Stimulated activated CD4-positive, alpha-beta T cell treated with anti-CD3 and anti-CD28 coated beads, Interleukin-4, amount 100 ng/mL, for 24 hours (primary cell): Measurements from ENCODE around the gene HEATR1.
"Not testable (repeated sequence)": the region's sequence is repeated elsewhere in the genome, so short reads cannot be mapped to it uniquely, and the experiment has no call there.

Source experiments
- DNase-seq: peaks from one replicate; pipeline ENCODE4 v3.0.0-alpha.2; 2020

Gene HEATR1, protein sequence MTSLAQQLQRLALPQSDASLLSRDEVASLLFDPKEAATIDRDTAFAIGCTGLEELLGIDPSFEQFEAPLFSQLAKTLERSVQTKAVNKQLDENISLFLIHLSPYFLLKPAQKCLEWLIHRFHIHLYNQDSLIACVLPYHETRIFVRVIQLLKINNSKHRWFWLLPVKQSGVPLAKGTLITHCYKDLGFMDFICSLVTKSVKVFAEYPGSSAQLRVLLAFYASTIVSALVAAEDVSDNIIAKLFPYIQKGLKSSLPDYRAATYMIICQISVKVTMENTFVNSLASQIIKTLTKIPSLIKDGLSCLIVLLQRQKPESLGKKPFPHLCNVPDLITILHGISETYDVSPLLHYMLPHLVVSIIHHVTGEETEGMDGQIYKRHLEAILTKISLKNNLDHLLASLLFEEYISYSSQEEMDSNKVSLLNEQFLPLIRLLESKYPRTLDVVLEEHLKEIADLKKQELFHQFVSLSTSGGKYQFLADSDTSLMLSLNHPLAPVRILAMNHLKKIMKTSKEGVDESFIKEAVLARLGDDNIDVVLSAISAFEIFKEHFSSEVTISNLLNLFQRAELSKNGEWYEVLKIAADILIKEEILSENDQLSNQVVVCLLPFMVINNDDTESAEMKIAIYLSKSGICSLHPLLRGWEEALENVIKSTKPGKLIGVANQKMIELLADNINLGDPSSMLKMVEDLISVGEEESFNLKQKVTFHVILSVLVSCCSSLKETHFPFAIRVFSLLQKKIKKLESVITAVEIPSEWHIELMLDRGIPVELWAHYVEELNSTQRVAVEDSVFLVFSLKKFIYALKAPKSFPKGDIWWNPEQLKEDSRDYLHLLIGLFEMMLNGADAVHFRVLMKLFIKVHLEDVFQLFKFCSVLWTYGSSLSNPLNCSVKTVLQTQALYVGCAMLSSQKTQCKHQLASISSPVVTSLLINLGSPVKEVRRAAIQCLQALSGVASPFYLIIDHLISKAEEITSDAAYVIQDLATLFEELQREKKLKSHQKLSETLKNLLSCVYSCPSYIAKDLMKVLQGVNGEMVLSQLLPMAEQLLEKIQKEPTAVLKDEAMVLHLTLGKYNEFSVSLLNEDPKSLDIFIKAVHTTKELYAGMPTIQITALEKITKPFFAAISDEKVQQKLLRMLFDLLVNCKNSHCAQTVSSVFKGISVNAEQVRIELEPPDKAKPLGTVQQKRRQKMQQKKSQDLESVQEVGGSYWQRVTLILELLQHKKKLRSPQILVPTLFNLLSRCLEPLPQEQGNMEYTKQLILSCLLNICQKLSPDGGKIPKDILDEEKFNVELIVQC (N-terminal part only)

DNA sequence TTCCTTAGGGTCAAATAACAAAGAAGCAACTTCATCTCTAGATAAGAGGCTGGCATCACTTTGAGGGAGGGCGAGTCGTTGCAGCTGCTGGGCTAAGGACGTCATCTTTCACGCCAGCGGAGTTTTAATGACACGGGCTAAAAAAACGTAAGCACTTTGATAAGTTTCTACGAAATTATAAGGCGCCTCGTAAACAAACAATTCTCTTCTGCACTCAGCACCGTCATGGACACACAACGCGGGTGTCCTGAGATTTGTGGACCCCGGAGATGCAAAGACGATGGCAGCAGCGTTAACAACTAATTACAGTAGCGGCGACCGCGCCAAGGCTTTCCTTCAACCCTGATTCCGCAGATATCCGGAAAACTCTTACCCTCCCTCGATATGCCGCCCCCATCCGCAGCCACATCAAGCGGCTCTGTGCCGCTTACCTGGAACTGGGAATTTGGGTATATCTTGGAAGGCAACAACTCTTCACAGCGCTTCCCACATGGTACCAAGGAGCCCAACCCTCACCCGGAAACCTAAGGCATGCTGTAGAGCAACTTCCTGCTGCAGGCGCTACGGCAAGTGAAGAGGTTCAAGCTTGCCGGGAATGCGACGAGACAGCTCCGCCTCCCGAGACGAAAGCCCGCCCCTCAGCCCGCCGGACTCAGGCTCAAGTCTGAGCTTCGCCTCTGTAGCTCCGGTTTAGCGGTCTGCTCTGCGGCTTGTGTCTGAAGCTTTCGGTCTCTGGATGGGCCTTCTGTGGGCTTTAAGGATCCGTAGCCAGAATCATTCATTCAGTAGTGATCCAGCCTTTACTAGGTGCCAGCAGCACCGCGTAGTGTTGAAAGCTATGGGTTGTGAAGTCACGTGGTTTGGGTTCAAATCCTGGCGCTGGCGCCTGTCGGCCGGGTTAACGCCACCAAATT, at the start of gene HEATR1:
TSS of gene HEATR1 (minus strand) at position 526 of the 914 bp plus-strand sequence. CDS start at position 105, 421 bp downstream.
- DNase-seq, result peak; percentile 92

DNA sequence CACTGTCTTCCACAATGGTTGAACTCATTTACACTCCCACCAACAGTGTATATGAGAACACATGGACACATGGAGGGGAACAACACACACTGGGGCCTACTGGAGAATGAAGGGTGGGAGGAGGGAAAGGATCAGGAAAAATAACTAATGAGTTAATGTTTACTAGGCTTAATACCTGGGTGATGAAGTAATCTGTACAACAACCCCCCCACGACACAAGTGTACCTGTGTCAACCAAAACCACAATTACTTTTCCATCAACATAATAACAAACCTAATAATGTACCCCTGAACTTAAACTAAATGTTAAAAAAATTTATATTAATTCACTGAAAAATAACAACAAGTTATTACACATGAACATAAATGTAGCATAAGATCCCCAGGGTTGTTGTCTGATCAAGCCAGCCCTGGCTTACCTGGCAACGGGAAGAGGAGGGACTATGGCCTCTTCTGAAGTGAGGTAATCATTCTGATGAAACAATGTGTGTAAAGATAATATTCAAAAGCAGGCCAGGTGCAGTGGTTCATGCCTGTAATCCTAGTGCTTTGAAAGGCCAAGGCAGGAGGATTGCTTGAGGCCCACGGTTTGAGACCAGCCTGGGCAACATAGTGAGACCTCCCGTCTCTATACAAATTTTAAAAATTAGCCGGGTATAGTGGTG, 40.8 kb upstream of the HEATR1 start:
- no peak for DNase-seq

DNA sequence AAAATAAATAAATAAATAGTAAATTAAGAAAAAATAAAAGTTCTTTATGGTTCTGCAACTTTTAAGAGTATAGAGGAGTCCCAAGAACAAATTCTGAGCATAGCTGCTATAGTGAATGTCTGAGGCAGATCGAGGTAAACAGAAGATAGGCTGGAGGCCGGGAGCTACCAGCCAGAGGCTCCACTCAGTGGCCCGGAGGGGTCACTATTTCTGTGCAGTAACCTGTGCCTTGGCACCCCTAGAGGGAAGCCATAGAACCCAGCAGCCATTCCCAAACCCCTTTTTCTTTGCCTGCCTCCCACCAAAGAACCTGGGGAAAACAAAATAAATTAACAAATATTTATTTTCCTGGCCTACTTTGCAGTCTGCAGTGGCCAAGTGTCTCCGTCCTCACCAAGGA, 38.4 kb upstream of the HEATR1 start:
- DNase-seq, result no peak

DNA sequence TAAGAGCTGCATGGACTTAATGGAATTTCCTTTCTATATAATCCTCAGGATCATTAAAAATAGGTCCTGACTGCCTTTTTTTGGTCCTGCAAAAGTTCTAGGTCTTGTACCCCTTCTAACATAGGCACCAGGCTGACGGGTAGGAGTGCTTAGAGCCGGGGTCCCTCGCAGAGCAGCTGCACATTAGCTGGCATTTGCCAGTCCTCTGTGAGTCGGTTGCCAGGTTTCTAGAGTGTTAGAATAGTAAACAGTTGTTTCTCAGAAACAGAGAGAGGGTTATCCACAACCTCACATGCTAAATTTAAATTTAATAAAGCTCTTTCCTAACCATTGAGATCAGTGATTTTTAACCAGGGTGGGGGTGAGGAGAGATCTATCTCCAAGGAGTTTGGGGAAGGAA, 35.4 kb upstream of the HEATR1 start:
- no peak for DNase-seq

DNA sequence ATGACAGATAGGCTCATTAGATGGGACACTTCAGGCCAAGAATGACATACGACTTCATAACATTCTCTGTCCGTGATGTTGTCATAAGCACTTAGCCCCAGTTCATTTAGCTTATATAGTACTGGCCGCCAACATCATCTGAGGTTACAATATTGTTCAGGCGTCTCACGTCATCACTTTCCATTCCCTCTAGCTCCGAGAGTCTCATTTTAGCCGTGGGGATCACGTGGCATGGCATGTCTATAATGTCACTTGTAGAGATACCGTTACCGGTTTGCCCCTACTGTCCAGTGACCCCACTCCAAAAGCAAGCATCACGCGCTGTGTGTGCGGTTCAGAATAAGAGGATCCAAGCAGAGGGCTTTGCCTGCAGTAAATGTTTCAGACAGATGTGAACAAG, 34.6 kb upstream of the HEATR1 start:
- no peak for DNase-seq

DNA sequence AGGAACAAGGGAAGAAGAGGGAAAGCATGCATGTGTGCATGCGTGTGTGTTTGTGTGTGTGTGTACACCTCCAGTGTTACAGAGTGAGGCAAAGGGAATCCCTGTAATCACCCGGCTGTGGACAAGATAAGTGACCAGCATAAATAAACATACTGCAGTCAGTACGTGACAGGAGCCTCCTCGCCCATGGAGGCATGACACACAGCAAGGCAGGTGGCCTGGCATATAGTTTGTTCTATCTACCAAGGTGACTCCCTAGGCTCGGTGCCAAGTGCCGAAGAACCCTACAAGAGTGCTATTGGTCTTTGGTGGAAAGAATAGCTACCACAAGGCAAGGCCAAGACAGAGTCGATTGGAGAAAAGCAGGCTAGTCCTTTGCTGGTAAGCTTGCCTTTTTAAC, 31.7 kb upstream of the HEATR1 start:
- no peak for DNase-seq

DNA sequence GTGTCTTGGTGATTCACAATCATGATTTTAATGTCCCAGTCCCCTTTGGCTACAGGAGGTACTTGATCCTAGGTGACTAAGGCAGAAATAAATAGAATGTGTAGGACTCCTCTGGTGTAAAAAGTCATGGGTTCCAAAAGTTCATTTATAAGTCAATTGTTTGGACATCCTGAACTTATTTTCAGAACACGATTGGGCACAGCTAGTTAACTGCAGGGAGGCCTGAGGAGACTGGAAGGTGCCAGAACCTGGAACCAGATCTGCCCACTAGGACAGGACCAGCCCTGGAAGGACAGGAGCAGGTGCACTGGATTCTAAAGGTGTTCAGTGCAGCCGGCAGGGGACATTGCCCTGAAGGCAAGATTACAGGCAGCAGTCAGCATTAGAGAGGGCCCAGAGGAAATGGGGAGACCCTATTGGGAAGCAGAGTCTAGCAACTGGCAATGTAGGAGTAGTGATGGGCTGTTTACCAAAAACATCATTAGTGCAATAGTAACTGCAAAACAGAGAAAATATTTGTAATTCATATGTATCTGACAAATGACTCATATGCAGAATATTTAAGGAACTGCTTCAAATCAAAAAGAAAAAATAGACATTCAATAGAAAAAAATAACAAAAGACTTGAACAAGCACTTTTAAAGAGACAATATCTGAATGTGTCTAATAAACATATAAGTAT, 23.6 kb upstream of the HEATR1 start:
- DNase-seq, result no peak

DNA sequence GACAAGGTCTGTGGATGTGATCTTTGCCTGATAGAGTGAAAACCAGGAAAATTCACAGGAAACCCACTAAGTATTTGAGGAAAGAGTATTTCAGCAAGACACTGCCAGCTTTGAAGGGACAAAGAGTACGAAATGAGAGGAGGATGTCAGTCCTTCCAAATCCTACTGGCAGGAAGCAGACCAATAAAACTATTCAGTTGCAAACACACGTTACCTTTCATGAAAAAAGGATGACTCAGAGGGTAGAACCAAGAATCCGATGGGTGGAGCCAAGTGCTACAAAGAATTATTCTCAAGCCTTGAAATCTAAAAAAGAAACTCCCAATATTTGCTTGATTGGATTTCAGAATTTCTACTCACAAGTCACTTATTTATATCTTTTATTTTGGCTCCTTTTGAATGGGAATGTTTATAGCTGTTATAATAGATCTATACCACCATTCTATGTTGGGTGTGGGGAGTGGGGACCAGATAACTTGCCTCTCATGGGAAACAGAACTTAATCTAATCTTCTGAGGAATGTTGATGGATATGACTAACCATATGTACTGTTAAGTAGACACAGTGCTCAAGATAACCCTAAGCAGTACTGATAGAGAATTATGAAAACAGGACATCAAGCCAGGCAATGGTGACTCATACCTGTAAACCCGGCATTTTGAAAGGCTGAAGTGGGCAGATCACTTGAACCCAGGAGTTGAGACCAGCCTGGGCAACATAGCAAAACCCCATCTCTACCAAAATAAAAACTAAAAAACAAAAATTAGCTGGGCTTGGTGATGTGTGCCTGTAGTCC, 19.3 kb upstream of the HEATR1 start:
- no peak for DNase-seq

DNA sequence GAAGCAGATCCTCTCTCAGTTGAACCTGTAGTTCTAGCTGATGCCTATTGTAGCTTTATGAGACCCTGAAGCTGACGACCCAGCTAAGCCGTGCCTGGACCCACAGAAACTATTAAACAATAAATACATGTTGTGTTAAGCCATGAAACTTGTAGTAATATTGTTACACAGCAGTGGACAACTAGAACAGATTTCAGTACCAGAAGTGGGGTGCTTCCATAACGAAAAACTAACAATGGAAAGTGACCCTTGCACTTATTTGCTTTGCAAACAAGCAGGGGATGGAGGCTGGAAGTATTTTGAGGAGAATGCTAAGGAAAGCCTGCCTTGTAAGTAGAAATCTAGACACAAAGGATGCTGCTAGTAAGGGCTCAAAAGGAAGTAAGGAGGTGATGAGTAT, 18.1 kb upstream of the HEATR1 start:
- no peak for DNase-seq

DNA sequence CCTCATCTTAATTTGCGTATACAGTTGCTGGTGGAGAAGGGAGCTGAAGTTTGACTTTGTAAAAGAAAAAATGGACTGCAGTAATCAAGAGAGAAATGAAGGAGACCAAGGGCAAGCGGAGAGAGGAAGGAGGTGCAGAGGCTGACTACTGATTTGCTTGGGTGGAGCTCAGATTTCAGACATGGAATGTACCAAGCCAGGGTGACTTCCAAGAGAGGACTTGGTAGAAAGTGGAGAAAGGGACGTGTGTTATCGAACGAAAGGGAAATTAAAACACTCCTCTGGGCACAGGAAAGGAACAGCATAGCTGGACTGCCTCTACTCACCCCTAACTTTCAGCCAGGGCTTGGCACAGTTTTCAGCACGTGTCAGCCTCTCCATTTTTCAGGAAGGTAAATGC, 15.1 kb upstream of the HEATR1 start:
- DNase-seq, result no peak

DNA sequence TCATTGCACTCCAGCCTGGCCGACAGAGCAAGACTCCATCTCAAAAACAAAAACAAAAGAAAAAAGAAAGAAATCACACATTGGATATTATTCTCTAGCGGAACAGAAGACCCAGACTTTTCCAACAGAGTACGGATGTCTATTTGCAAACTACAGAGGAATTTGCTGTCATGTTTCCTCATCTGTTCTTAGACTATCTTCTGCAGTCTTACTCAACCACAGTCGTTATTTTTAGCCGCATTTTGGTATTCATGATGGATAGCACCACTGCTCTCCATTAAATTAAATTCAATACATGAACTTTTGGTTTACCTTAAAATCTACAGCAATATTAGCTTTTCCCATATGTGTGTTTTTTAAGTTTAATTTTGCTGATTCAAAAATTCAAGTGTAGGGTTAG, 14.2 kb upstream of the HEATR1 start:
- no peak for DNase-seq

DNA sequence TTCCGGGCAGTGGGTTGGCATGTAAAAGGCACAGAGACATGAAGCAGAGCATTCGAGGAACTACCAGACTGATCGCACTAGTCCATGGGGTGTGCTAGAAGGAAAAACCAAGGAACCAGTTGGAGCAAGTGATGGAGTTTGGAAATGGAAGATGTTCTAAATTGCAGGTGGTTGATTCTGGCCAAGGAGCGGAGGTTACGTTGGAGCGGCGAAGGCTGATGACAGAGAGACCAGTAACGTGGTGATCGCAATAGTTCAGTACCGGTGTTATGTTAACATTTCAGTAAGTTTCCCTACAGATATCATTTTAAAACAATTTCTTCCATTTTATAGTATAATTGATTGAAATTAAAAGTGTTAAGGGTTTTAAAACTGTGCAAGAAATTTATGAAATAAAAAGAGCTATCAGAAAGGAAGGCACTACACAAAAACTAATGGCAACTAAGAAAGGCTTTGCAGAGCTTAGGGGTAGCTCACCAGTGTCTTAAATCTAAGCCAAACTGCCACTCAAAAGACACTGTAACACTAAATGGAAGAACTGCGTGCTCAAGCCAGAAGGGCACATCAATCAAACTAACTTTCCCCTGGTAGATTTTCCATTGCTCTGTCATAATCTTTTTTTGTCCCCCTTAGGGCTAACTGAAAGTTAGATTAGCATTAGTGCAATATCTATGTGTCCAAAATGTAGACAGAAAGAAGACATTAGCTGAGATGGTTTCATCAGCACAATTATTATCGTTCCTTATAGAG, 11.3 kb upstream of the HEATR1 start:
- no peak for DNase-seq

DNA sequence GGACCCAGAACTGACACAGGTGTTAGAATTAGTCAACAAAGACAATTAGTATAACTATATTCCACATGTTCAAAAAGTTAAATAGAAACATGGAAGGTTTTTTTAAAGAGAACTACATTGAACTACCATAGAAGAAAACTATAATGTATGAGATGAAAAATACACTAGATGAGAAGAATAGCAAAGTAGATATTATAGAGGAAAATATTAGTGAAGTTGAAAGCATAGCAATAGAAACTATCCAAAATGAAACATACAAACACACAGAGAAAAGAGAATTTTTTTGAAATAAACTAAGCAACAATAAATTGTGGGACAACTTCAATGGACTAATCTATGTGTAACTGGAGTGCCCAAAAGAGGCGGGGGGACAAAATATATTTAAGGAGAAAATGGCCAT, 8.0 kb upstream of the HEATR1 start:
- no peak for DNase-seq

DNA sequence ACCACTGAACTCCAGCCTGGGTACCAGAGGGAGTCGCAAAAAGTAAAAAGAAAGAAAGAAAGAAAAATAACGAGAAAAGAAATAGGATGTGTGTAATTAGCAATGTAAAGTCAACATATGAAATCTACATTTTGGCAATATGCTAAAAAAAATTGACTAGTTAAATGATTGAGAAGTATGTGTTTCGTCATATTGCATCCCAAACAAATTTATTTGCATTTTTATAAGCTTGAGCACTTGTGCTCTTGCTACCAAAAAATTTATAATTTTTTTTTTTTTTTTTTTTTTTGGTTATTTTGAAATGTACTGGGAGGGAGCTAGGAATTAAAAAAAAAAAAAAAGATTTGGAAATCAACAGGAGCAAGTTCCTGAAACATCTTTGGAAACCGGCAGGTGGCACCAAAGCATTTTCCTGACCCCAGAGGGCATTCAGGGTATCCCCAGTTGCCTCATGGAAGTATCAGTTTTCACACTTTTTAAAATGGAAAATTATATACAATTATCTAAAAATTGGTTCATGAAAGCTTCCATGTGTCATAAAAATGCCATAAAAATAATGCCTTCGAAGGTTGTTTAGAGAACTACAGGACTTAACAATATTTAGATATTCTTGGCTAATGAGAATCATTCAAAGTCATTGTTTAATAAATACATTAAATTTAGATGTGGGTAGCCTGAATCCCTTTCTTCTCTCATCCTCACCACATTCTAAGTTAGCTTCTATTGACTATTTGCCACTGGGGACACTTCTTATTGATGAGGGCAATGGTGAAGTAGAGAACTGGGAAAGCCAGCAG, 4.8 kb upstream of the HEATR1 start:
- DNase-seq, result peak; percentile 13

DNA sequence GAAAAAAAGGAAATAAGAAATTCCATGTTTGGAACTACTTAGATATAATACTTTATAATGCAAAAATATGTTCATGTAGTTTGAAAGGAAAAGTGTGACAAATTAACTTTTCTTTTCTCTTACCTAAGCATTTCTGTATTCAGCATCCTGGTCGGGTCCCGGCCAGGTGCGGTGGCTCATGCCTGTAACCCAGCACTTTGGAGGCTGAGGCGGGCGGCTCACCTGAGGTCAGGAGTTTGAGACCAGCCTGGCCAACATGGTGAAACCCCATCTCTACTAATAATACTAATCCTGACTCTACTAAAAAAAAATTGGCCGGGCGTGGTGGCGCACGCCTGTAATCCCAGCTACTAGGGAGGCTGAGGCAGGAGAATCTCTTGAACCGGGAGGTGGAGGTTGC, 3.3 kb upstream of the HEATR1 start:
- DNase-seq, result not testable (repeated sequence)

DNA sequence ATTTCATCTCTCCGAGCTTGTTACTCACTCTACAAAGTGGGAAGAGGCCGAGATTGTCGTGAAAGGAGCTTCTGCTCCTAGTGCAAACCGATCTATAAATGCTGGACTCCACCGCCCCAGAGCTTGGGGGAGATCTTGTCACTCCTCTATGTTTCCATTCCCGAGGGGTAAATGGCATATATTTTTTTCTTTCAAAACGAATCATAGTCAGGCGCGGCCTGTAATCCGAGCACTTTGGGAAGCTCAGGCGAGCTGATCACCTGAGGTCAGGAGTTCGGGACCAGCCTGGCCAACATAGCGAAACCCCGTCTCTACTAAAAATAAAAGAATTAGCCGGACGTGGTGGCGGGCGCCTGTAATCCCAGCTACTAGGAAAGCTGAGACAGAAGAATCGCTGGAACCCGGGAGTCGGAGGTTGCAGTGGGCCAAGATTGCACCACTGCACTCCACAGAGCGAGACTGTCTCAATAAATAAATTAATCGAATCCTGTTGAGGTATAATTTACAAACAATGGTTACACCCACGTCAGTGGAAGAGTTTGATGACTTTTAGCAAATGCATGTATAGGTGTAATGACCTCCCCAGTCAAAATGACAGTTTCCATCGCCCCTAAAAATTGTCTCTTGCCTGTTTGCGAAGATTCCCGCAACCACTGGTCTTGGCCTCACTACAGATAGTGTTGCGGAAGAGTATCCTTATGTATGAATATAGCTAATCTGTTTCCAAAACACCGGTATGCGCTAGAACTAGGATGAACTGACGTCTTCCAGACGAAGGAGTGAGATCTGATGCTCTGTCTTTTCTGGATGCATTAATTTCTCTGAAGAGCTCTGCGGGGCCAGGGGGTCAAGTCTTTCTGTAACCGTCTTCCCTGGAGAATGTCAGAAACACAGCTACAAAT, 840 bp upstream of the HEATR1 start:
- no peak for DNase-seq

DNA sequence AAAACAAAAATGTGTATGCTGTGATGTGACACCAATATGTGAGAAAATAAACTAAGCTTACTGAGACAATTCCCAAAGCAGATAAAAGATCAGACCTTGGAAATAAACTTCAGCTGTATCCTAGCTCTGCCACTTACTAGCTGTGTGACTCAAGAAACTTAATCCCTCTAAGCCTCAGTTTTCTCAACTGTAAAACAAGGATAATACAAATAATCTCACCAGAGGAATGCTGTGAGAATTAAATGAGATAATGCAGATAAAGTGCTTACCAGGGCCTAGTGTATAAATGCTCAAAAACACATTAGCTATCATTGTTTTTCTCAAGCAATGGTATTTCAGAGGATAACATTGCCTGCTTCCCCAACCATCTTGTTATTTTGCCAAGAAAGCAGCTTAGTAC, 2.1 kb downstream of the HEATR1 start:
- DNase-seq, result no peak
